Esophagus muscularis mucosa (tissue), 4 donors: ENCODE data around the gene PRDX3.

Experiments
- EP300 ChIP-seq: sonication (generic); formaldehyde crosslinking; IDR thresholded peaks from one replicate; pipeline ENCODE4 v1.6.1; 2017; ENCODE audit warnings: antibody characterized with exemption
- POLR2A ChIP-seq: fragments of 450-650 bp; IDR thresholded peaks from one replicate; pipeline ENCODE4 v1.6.1; 2017; ENCODE audit warnings: antibody characterized with exemption, moderate library complexity, mild to moderate bottlenecking, low read depth
- POLR2AphosphoS5 ChIP-seq, 2 donors: sonication (generic); formaldehyde crosslinking; IDR thresholded peaks; one replicate each; pipeline ENCODE4 v1.6.1; 2017; ENCODE audit warnings: antibody characterized with exemption in 2 of 2
- TF ChIP-seq, protein P1 (sequence below), 3 experiments: fragments of 200-600 bp in 2 of 3; fragments of 450-650 bp in 1 of 3; sonication (generic) in 2 of 3; IDR thresholded peaks; one replicate each; pipeline ENCODE4 v1.5.1; 2017 to 2019; ENCODE audit warnings: antibody characterized with exemption in 3 of 3, mild to moderate bottlenecking in 2 of 3, moderate library complexity in 1 of 3

GRCh38 chr10:119135513-119135881 is 43.1 kb downstream of the PRDX3 start:
- TF ChIP-seq EP300 (no peak), POLR2A (no peak), POLR2AphosphoS5 (IDR thresholded peaks at IDR 0.05) (no peak)
- TF ChIP-seq, protein P1, sequence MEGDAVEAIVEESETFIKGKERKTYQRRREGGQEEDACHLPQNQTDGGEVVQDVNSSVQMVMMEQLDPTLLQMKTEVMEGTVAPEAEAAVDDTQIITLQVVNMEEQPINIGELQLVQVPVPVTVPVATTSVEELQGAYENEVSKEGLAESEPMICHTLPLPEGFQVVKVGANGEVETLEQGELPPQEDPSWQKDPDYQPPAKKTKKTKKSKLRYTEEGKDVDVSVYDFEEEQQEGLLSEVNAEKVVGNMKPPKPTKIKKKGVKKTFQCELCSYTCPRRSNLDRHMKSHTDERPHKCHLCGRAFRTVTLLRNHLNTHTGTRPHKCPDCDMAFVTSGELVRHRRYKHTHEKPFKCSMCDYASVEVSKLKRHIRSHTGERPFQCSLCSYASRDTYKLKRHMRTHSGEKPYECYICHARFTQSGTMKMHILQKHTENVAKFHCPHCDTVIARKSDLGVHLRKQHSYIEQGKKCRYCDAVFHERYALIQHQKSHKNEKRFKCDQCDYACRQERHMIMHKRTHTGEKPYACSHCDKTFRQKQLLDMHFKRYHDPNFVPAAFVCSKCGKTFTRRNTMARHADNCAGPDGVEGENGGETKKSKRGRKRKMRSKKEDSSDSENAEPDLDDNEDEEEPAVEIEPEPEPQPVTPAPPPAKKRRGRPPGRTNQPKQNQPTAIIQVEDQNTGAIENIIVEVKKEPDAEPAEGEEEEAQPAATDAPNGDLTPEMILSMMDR (IDR thresholded peaks at IDR 0.05) = no peak
